ENCODE data around the gene EME2. TPM values are rescaled to one million over a fixed set of nuclear protein-coding genes. Genes with fewer than 3 reads are reported as not detected.

Gene EME2
- total and polyA plus RNA-seq, 9 donors: 0.83 to 19.2 (median 13.7) TPM

- Histone ChIP-seq H3K9me3 (no peaks in the 10 kb centered on the region), H3K4me3 (no peak overlapping the region), H3K27me3 (no peaks in the 10 kb centered on the region), H3K4me1 (ENCODE audit: insufficient read depth) (no peaks in the 10 kb centered on the region), H3K27ac (no peak overlapping the region), H3K36me3 (no peaks in the 10 kb centered on the region)
- DNase-seq: no peak
- WGBS, 3 donors: 80 to 87% (median 84%) methylated on average over 15 of the region's 15 CpGs
- TF ChIP-seq EP300 (IDR thresholded peaks at IDR 0.05) (no peak), POLR2A (IDR thresholded peaks at IDR 0.05) (no peak)
- TF ChIP-seq, protein P1, sequence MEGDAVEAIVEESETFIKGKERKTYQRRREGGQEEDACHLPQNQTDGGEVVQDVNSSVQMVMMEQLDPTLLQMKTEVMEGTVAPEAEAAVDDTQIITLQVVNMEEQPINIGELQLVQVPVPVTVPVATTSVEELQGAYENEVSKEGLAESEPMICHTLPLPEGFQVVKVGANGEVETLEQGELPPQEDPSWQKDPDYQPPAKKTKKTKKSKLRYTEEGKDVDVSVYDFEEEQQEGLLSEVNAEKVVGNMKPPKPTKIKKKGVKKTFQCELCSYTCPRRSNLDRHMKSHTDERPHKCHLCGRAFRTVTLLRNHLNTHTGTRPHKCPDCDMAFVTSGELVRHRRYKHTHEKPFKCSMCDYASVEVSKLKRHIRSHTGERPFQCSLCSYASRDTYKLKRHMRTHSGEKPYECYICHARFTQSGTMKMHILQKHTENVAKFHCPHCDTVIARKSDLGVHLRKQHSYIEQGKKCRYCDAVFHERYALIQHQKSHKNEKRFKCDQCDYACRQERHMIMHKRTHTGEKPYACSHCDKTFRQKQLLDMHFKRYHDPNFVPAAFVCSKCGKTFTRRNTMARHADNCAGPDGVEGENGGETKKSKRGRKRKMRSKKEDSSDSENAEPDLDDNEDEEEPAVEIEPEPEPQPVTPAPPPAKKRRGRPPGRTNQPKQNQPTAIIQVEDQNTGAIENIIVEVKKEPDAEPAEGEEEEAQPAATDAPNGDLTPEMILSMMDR (IDR thresholded peaks at IDR 0.05): no peak
- intact Hi-C loops (cut with DNase I): no loop called here
These were observed 11.7 kb upstream of the EME2 start for GRCh38 chr16:1760911-1761310.

GRCh38 chr16:1761751-1762150 lies 10.9 kb upstream of the EME2 start:
- H3K27me3 ChIP-seq: no peaks in the 10 kb centered on the region
- H3K4me3 ChIP-seq: no peak overlapping the region
- TF ChIP-seq EP300 (IDR thresholded peaks at IDR 0.05) (no peak), POLR2A (IDR thresholded peaks at IDR 0.05) (no peak)
- TF ChIP-seq, protein P1 (IDR thresholded peaks at IDR 0.05): no peak
- H3K9me3 ChIP-seq: no peaks in the 10 kb centered on the region
- H3K4me1 ChIP-seq (ENCODE audit: insufficient read depth): no peaks in the 10 kb centered on the region
- no peak for DNase-seq
- H3K27ac ChIP-seq: no peak overlapping the region
- intact Hi-C loops (cut with DNase I): no loop called here
- WGBS, 3 donors: 88 to 90% (median 89%) methylated on average over 15 of the region's 15 CpGs
- no peaks in the 10 kb centered on the region for H3K36me3 ChIP-seq

DNA sequence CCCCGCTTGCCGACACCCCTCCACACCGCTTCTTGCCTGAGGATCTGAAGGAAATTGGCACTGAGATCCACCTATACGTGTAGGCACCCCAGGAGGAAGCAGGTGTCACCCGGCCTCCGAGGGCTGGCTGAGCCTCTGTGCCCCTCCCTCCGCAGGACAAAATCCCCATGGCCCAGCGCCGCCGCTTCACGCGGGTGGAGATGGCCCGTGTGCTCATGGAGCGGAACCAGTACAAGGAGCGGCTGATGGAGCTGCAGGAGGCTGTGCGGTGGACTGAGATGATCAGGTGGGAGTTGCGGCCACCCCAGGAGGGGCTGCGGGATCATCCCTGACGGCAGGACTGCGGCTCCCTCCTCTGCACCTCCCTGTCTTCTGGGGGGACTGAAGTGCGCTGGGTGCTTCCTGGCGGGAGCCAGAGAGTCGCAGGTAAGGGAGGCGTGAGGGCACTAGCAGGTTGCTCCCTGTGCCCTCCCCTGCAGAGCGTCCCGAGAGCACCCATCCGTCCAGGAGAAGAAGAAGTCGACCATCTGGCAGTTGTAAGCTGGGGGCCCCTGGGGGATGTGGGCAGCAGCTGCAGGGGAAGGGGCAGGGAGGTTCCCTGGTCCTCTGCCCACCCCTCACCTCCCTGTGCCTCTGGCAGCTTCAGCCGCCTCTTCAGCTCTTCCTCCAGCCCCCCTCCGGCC lies 10.3 kb upstream of the EME2 start:
- TF ChIP-seq POLR2A (IDR thresholded peaks at IDR 0.05): no peak
- no peak for TF ChIP-seq EP300 (IDR thresholded peaks at IDR 0.05)
- TF ChIP-seq, protein P1 (IDR thresholded peaks at IDR 0.05): no peak
- H3K27ac ChIP-seq: no peak overlapping the region
- intact Hi-C loops (cut with DNase I): no loop called here
- no peaks in the 10 kb centered on the region for H3K9me3 ChIP-seq
- H3K4me3 ChIP-seq: no peak overlapping the region
- no peaks in the 10 kb centered on the region for H3K4me1 ChIP-seq (ENCODE audit: insufficient read depth)
- peak in 1 of 5 donors; percentile 35 for DNase-seq
- H3K36me3 ChIP-seq: no peaks in the 10 kb centered on the region
- WGBS, 3 donors: 83 to 88% (median 84%) methylated on average over 29 to 30 of the region's 30 CpGs
- no peaks in the 10 kb centered on the region for H3K27me3 ChIP-seq

- TF ChIP-seq EP300 (IDR thresholded peaks at IDR 0.05): no peak
- TF ChIP-seq POLR2A (IDR thresholded peaks at IDR 0.05): no peak
- TF ChIP-seq, protein P1 (IDR thresholded peaks at IDR 0.05): no peak
- intact Hi-C loops (cut with DNase I): no loop called here
- WGBS, 3 donors: 74 to 78% (median 77%) methylated on average over 14 to 24 of the region's 24 CpGs
- no peaks in the 10 kb centered on the region for H3K27me3 ChIP-seq
- no peaks in the 10 kb centered on the region for H3K36me3 ChIP-seq
- no peaks in the 10 kb centered on the region for H3K9me3 ChIP-seq
- no peak overlapping the region for H3K4me3 ChIP-seq
- H3K4me1 ChIP-seq (ENCODE audit: insufficient read depth): no peaks in the 10 kb centered on the region
- DNase-seq: peak in 4 of 5 donors; percentile 27 to 57 (median 39)
- no peak overlapping the region for H3K27ac ChIP-seq
These were observed 9.6 kb upstream of the EME2 start for GRCh38 chr16:1762879-1763520.
